HepG2 (cell line): ENCODE results near the gene SPCS2. TPM values are rescaled to one million over a fixed set of nuclear protein-coding genes. Genes with fewer than 3 reads are reported as not detected.
A peak's percentile ranks its signal among the peaks of the same experiment; 100 is the strongest.

Experiments
- MAF1 ChIP-seq: sonication (generic); formaldehyde crosslinking; IDR thresholded peaks from 2 replicates; pipeline ENCODE4 v1.5.0; 2020; ENCODE audit warnings: missing genetic modification reagents, borderline replicate concordance
- NPAS2 ChIP-seq: sonication (generic); formaldehyde crosslinking; IDR thresholded peaks from 2 replicates; pipeline ENCODE4 v1.8.0; 2022; ENCODE audit warnings: mild to moderate bottlenecking, missing genetic modification reagents, borderline replicate concordance
- PHF8 ChIP-seq: sonication (generic); formaldehyde crosslinking; IDR thresholded peaks from 2 replicates; pipeline ENCODE4 v1.5.0; 2020; ENCODE audit warnings: missing genetic modification reagents
- STAT5B ChIP-seq: sonication (generic); formaldehyde crosslinking; IDR thresholded peaks from 2 replicates; pipeline ENCODE4 v1.4.0; 2020; ENCODE audit warnings: missing genetic modification reagents
- TBX2 ChIP-seq: sonication (generic); formaldehyde crosslinking; IDR thresholded peaks from 2 replicates; pipeline ENCODE4 v1.5.0; 2020; ENCODE audit warnings: missing genetic modification reagents, mild to moderate bottlenecking, borderline replicate concordance
- ZNF274 ChIP-seq: sonication (generic); formaldehyde crosslinking; IDR thresholded peaks from 2 replicates; pipeline ENCODE4 v1.5.1; 2020; ENCODE audit warnings: mild to moderate bottlenecking, missing genetic modification reagents
- ZNF761 ChIP-seq: sonication (generic); formaldehyde crosslinking; conservative IDR thresholded peaks from 2 replicates; pipeline ENCODE4 v1.4.0; 2020; ENCODE audit warnings: mild to moderate bottlenecking, missing genetic modification reagents
- polyA plus RNA-seq, 8 experiments: library from polyadenylated mRNA; depleted of rRNA in 3 of 8; stranded (reverse) in 7 of 8; unstranded in 1 of 8; fragments of >200 nt; fragmentation: Illumina TruSeq in 4 of 8; extraction: Trizol in 4 of 8; gene quantifications; 2 replicates each; pipeline versions ENCODE4 v1.2.1 to v1.2.3, GENCODE V29; 2011 to 2016; ENCODE audit warnings: low read depth in 4 of 8, missing spikeins in 1 of 8, mixed read lengths in 1 of 8; ENCODE audit not compliant: insufficient read depth in 1 of 8
- total RNA-seq, 5 experiments: library from RNA; depleted of rRNA; stranded (reverse); fragments of >200 nt; fragmentation: Illumina TruSeq; extraction: Trizol; gene quantifications; 2 replicates each; pipeline ENCODE4 v1.2.3, GENCODE V29; 2016; ENCODE audit warnings: low read depth in 1 of 5
- TF ChIP-seq, protein P1 (sequence below): sonication (generic); formaldehyde crosslinking; IDR thresholded peaks from 2 replicates; pipeline ENCODE4 v1.5.1; 2020; ENCODE audit warnings: mild to moderate bottlenecking, missing genetic modification reagents, borderline replicate concordance
- TF ChIP-seq, protein P2 (sequence below): sonication (generic); formaldehyde crosslinking; IDR thresholded peaks from 2 replicates; pipeline ENCODE4 v1.4.0; 2020; ENCODE audit warnings: missing genetic modification reagents
- TF ChIP-seq, protein P3 (sequence below): fragments of 450-650 bp; IDR thresholded peaks from 2 replicates; pipeline ENCODE4 v1.6.1; 2017; ENCODE audit warnings: mild to moderate bottlenecking
- TF ChIP-seq, protein P4 (sequence below): sonication (generic); formaldehyde crosslinking; IDR thresholded peaks from 2 replicates; pipeline ENCODE4 v1.9.0; 2021; ENCODE audit warnings: mild to moderate bottlenecking, missing genetic modification reagents

The SPCS2 gene
- total and polyA plus RNA-seq, 2 of the 13 experiments (the other 11 are each of a cell fraction or from before 2014, with no cell fraction given) = 87.3 to 142 TPM

DNA sequence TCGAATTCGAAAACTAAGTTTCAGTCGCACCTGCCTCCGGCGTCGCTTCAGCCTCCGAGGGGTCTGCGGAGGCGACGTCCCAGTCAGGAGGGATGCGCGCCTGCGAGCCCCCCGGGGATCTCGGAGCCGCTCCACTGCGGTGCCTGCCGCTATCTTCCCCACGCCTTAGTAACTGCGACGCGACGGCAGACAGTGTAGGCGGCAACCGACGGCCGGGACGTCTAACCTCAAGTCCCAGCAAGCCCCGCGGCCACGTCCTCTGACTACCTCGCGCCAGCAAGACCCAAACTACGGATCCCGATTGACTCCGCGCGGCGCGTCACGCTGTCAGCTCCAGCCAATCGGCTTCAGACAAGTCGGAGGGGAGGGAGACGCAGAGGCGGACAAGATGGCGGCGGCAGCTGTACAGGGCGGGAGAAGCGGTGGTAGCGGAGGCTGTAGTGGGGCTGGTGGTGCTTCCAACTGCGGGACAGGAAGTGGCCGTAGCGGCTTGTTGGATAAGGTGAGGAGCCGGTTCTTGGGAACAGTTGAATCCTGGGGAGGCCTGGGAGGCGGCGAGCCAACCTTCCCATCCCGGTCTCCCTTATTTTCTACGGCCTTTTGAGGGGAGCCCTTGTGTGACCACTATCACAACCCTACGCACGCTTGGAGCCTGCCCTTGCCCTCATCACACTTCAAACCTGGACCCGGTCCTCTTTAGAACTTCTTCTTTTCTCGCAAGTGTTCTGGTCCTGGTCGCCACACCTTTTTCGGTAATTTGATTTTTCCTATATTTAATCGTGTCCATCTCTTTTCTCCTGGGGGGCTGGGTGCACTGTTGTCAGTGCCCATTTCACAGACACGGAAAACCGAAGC, at the start of gene SPCS2, which contains the start of gene XRRA1 (continued):
- TF ChIP-seq, protein P1, sequence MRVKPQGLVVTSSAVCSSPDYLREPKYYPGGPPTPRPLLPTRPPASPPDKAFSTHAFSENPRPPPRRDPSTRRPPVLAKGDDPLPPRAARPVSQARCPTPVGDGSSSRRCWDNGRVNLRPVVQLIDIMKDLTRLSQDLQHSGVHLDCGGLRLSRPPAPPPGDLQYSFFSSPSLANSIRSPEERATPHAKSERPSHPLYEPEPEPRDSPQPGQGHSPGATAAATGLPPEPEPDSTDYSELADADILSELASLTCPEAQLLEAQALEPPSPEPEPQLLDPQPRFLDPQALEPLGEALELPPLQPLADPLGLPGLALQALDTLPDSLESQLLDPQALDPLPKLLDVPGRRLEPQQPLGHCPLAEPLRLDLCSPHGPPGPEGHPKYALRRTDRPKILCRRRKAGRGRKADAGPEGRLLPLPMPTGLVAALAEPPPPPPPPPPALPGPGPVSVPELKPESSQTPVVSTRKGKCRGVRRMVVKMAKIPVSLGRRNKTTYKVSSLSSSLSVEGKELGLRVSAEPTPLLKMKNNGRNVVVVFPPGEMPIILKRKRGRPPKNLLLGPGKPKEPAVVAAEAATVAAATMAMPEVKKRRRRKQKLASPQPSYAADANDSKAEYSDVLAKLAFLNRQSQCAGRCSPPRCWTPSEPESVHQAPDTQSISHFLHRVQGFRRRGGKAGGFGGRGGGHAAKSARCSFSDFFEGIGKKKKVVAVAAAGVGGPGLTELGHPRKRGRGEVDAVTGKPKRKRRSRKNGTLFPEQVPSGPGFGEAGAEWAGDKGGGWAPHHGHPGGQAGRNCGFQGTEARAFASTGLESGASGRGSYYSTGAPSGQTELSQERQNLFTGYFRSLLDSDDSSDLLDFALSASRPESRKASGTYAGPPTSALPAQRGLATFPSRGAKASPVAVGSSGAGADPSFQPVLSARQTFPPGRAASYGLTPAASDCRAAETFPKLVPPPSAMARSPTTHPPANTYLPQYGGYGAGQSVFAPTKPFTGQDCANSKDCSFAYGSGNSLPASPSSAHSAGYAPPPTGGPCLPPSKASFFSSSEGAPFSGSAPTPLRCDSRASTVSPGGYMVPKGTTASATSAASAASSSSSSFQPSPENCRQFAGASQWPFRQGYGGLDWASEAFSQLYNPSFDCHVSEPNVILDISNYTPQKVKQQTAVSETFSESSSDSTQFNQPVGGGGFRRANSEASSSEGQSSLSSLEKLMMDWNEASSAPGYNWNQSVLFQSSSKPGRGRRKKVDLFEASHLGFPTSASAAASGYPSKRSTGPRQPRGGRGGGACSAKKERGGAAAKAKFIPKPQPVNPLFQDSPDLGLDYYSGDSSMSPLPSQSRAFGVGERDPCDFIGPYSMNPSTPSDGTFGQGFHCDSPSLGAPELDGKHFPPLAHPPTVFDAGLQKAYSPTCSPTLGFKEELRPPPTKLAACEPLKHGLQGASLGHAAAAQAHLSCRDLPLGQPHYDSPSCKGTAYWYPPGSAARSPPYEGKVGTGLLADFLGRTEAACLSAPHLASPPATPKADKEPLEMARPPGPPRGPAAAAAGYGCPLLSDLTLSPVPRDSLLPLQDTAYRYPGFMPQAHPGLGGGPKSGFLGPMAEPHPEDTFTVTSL (CRISPR knock-in tag) = no peak
- TF ChIP-seq, protein P2, sequence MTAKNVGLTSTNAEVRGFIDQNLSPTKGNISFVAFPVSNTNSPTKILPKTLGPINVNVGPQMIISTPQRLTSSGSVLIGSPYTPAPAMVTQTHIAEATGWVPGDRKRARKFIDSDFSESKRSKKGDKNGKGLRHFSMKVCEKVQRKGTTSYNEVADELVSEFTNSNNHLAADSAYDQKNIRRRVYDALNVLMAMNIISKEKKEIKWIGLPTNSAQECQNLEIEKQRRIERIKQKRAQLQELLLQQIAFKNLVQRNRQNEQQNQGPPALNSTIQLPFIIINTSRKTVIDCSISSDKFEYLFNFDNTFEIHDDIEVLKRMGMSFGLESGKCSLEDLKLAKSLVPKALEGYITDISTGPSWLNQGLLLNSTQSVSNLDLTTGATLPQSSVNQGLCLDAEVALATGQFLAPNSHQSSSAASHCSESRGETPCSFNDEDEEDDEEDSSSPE = peak; percentile 93
- TF ChIP-seq PHF8 (CRISPR knock-in tag) = peak; percentile 97
- TF ChIP-seq ZNF761 (CRISPR knock-in tag) = peak; percentile 66; the same call in 1 of the 2 replicates
- TF ChIP-seq, protein P3, sequence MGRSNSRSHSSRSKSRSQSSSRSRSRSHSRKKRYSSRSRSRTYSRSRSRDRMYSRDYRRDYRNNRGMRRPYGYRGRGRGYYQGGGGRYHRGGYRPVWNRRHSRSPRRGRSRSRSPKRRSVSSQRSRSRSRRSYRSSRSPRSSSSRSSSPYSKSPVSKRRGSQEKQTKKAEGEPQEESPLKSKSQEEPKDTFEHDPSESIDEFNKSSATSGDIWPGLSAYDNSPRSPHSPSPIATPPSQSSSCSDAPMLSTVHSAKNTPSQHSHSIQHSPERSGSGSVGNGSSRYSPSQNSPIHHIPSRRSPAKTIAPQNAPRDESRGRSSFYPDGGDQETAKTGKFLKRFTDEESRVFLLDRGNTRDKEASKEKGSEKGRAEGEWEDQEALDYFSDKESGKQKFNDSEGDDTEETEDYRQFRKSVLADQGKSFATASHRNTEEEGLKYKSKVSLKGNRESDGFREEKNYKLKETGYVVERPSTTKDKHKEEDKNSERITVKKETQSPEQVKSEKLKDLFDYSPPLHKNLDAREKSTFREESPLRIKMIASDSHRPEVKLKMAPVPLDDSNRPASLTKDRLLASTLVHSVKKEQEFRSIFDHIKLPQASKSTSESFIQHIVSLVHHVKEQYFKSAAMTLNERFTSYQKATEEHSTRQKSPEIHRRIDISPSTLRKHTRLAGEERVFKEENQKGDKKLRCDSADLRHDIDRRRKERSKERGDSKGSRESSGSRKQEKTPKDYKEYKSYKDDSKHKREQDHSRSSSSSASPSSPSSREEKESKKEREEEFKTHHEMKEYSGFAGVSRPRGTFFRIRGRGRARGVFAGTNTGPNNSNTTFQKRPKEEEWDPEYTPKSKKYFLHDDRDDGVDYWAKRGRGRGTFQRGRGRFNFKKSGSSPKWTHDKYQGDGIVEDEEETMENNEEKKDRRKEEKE = no peak
- TF ChIP-seq TBX2 (CRISPR knock-in tag) = peak; percentile 70
- TF ChIP-seq STAT5B = no peak
- TF ChIP-seq ZNF274 (CRISPR knock-in tag) = no peak
- TF ChIP-seq, protein P4, sequence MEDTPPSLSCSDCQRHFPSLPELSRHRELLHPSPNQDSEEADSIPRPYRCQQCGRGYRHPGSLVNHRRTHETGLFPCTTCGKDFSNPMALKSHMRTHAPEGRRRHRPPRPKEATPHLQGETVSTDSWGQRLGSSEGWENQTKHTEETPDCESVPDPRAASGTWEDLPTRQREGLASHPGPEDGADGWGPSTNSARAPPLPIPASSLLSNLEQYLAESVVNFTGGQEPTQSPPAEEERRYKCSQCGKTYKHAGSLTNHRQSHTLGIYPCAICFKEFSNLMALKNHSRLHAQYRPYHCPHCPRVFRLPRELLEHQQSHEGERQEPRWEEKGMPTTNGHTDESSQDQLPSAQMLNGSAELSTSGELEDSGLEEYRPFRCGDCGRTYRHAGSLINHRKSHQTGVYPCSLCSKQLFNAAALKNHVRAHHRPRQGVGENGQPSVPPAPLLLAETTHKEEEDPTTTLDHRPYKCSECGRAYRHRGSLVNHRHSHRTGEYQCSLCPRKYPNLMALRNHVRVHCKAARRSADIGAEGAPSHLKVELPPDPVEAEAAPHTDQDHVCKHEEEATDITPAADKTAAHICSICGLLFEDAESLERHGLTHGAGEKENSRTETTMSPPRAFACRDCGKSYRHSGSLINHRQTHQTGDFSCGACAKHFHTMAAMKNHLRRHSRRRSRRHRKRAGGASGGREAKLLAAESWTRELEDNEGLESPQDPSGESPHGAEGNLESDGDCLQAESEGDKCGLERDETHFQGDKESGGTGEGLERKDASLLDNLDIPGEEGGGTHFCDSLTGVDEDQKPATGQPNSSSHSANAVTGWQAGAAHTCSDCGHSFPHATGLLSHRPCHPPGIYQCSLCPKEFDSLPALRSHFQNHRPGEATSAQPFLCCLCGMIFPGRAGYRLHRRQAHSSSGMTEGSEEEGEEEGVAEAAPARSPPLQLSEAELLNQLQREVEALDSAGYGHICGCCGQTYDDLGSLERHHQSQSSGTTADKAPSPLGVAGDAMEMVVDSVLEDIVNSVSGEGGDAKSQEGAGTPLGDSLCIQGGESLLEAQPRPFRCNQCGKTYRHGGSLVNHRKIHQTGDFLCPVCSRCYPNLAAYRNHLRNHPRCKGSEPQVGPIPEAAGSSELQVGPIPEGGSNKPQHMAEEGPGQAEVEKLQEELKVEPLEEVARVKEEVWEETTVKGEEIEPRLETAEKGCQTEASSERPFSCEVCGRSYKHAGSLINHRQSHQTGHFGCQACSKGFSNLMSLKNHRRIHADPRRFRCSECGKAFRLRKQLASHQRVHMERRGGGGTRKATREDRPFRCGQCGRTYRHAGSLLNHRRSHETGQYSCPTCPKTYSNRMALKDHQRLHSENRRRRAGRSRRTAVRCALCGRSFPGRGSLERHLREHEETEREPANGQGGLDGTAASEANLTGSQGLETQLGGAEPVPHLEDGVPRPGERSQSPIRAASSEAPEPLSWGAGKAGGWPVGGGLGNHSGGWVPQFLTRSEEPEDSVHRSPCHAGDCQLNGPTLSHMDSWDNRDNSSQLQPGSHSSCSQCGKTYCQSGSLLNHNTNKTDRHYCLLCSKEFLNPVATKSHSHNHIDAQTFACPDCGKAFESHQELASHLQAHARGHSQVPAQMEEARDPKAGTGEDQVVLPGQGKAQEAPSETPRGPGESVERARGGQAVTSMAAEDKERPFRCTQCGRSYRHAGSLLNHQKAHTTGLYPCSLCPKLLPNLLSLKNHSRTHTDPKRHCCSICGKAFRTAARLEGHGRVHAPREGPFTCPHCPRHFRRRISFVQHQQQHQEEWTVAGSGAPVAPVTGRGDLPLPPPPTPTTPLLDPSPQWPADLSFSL (CRISPR knock-in tag) = no peak
- no peak for TF ChIP-seq NPAS2 (CRISPR knock-in tag)
- peak; percentile 57; the same call in 1 of the 2 replicates for TF ChIP-seq MAF1 (CRISPR knock-in tag)
